Memory B cell (primary cell): ENCODE measurements around the gene TENM4.

Experiments used
- ATAC-seq: fragments of 150-1000 bp; cut with Tn5 transposase; 2 replicates; pipeline ENCODE4 v1.10.0; 2021; ENCODE audit warnings: low read depth, mild to moderate bottlenecking, moderate library complexity
- DNase-seq, 2 donors: peaks; one replicate each; pipeline ENCODE4 v3.0.0; 2022; ENCODE audit warnings: low spot score in 2 of 2
- H3K27ac Mint-ChIP-seq: one replicate; pipeline ENCODE4 v1.8.0; 2022; ENCODE audit warnings: mild to moderate bottlenecking, moderate library complexity, mixed read lengths
- H3K27me3 Mint-ChIP-seq: one replicate; pipeline ENCODE4 v1.8.0; 2022; ENCODE audit warnings: mixed read lengths
- H3K36me3 Mint-ChIP-seq: one replicate; pipeline ENCODE4 v1.8.0; 2022; ENCODE audit warnings: mild to moderate bottlenecking, mixed read lengths
- H3K4me1 Mint-ChIP-seq: one replicate; pipeline ENCODE4 v1.8.0; 2022; ENCODE audit warnings: mixed read lengths
- H3K4me3 Mint-ChIP-seq: one replicate; pipeline ENCODE4 v1.8.0; 2022; ENCODE audit warnings: mild to moderate bottlenecking, moderate library complexity, mixed read lengths
- H3K9me3 Mint-ChIP-seq: one replicate; pipeline ENCODE4 v1.8.0; 2022; ENCODE audit warnings: mixed read lengths

The TENM4 gene

DNA sequence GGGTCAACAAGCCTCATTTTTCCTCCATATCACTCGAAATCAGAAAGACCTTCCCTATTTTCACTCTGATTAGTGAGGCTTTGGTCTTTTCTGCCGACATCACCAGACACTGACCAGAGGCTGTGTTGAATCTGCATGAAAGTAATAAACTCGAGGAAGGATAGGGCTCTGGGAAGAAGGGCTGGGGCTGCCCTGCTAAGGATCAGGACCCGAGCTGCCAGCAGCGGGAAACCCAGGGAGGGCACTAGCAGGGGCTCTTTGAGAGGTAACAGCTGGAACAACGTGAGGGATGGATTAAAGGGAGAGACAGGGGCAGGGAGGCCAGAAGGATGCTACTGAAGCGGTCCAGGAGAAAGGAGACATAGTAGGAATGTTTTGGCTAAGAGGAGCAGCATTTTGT lies 488.7 kb downstream of the TENM4 start:
- Mint-ChIP-seq H3K4me1 (no peaks in the 10 kb centered on the region), H3K27me3 (peaks cover 7% of the 10 kb centered on the region), H3K36me3 (no peaks in the 10 kb centered on the region), H3K27ac (no peak overlapping the region), H3K9me3 (no peaks in the 10 kb centered on the region), H3K4me3 (no peak overlapping the region)
- no peak for DNase-seq
- ATAC-seq: no peak

DNA sequence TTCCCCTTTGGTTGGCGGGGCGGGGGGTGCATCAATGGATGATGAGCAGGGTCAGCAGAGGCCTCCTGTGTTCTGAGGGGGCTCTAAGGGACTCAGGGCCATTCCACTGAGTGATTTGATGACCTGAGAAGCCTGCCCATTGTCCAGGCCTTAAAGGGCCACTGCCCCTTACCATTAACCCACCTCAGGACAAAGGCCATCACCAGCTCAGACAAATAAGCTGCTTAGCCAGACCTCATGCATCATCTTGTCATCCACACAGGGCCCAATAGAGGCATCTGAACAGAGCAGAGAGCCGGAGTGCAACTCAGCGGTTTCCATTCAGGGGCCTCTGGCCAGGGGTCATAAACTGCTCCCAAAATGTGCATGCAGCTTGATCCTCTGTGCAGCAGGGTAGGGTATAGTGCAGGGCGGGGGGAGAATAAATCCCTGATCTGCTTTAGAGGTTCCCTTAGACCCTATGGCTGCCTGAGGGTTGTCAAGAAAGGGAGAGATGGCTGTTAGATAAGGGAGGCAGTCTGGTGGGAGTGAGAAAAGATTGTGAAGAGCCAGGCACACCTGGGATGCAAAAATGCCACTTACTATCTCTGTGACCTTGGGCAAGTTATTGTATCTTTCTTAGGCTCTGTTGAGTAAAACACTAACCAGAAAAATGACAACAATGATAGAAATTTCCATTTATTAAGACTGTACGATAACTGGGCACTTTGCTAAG lies 490.7 kb downstream of the TENM4 start:
- H3K4me1 Mint-ChIP-seq: no peaks in the 10 kb centered on the region
- H3K27me3 Mint-ChIP-seq: peaks cover 4% of the 10 kb centered on the region
- H3K4me3 Mint-ChIP-seq: no peak overlapping the region
- no peak for DNase-seq
- no peak for ATAC-seq
- no peak overlapping the region for H3K27ac Mint-ChIP-seq
- no peaks in the 10 kb centered on the region for H3K9me3 Mint-ChIP-seq
- H3K36me3 Mint-ChIP-seq: no peaks in the 10 kb centered on the region

DNA sequence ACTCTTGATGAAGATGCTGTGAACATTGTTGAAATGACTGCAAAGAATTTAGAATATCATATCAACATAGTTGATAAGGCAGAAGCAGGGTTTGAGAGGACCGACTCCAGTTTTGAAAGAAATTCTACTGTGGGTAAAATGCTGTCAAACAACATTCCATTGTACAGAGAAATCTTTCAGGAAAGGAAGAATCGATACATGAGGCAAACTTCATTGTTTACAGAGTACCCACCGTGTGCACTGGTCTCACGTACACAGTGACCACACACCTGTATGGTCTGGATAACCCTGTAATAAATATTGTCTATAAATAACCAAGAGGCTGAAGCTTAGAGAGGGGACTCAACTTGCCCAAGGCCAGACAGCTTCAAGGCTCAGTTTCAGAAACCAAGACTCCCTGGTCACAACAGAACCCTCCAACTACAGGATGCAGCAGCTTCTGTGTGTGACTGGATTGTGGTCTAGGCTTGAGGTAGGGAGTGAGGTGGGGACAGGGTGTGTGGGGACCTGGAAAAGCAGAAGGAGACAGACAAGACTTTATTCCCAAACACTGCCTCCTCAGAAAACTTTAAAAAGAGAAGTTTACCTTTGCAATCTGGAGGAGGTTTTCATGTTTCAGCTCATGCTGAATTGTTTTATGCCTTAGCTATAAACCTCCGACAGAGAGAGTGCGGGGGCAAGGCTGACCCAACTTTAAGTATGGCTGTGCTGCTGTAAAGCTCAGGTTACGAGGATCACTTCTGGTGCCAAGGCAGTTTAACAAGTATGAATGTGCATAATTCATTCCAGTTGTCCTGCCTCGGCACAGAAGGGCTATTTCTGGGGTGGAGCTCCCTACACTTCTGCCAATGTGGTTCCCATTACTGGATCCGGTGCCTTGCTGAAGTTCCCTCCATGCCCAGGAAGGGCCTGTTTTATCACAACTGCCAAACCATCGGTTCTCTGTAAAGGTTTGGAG lies 493.6 kb downstream of the TENM4 start:
- Mint-ChIP-seq H3K4me1 (no peaks in the 10 kb centered on the region), H3K36me3 (no peaks in the 10 kb centered on the region), H3K27ac (no peak overlapping the region), H3K27me3 (peaks cover 3% of the 10 kb centered on the region), H3K4me3 (no peak overlapping the region), H3K9me3 (no peaks in the 10 kb centered on the region)
- DNase-seq (no peak), ATAC-seq (no peak)

DNA sequence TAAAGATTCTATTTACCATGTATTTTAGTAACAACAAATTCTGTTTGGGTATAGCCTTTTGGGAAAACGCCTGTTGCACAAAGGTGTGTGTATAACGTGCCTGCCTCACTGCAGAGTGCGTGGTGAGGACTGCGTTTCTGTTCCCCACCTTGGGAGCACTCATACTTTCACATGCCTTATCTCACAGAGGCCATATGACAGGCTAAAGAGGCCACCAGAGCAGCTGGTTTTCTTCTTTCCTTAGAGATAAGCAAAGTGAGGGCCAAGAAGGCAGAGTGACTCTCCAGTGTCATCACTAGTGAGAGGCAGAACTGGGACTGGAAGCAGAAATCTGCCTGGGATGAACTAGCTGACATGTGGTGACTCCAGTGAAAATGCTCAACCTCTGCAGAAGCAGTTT lies 497.0 kb downstream of the TENM4 start:
- H3K9me3 Mint-ChIP-seq: no peaks in the 10 kb centered on the region
- H3K27ac Mint-ChIP-seq: no peak overlapping the region
- H3K4me3 Mint-ChIP-seq: no peak overlapping the region
- no peaks in the 10 kb centered on the region for H3K4me1 Mint-ChIP-seq
- DNase-seq (no peak), ATAC-seq (no peak)
- no peaks in the 10 kb centered on the region for H3K36me3 Mint-ChIP-seq
- H3K27me3 Mint-ChIP-seq: peaks cover 11% of the 10 kb centered on the region

DNA sequence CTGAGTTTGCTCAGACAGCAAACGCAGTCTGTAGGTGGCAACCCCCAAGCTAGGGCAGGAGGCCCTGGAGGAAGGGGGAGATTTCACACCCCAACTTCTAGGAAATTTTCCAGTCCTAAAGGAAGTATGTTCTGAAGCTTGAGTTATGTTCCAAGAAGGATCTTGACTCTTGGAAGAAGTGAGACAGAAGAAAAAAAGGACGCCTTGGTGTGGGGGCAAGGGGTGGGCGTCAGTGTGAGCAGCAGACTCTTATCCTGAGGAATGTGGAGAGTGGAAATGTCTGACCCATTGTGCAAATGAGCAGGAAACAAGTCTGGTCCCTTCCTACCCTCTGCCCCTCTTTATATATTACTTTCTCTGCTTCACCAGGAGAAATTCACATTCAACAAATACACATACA lies 497.7 kb downstream of the TENM4 start:
- DNase-seq (no peak), ATAC-seq (no peak)
- Mint-ChIP-seq H3K36me3 (no peaks in the 10 kb centered on the region), H3K4me1 (no peaks in the 10 kb centered on the region), H3K4me3 (no peak overlapping the region), H3K27ac (no peak overlapping the region), H3K9me3 (no peaks in the 10 kb centered on the region), H3K27me3 (peaks cover 12% of the 10 kb centered on the region)

DNA sequence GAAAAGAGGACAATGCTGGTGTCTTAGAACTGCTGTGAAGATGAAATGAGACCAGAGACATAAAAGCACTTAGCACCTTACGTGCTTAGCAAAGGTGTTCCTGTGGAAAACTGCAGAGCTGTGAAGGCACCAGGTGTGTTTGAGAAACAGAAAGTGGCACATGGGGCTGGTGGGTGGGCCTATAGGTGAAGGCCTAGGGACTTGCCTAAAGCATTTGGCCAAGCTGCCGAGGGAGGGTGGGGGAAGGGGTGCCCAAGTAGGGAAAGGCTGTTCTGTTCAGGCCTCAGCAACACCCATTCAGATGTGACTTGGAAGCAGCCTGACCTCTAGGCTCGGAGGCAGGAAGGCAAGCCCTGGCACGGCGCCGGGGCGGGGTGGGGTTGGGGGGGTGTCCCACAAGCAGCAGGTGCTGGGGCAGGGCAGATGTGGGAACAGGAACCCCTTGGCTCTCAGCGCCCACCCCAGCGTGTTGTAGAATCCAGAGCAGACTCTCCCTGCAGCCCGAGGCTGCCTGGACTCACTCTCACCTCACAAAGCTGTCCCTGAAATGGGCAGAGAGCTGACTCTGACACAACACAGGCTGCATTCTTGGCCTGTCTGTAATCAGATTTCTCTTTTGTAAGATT lies 499.5 kb downstream of the TENM4 start:
- Mint-ChIP-seq H3K27ac (no peak overlapping the region), H3K27me3 (peaks cover 13% of the 10 kb centered on the region), H3K36me3 (no peaks in the 10 kb centered on the region), H3K4me3 (no peak overlapping the region), H3K9me3 (no peaks in the 10 kb centered on the region), H3K4me1 (no peaks in the 10 kb centered on the region)
- ATAC-seq: no peak
- DNase-seq: no peak

DNA sequence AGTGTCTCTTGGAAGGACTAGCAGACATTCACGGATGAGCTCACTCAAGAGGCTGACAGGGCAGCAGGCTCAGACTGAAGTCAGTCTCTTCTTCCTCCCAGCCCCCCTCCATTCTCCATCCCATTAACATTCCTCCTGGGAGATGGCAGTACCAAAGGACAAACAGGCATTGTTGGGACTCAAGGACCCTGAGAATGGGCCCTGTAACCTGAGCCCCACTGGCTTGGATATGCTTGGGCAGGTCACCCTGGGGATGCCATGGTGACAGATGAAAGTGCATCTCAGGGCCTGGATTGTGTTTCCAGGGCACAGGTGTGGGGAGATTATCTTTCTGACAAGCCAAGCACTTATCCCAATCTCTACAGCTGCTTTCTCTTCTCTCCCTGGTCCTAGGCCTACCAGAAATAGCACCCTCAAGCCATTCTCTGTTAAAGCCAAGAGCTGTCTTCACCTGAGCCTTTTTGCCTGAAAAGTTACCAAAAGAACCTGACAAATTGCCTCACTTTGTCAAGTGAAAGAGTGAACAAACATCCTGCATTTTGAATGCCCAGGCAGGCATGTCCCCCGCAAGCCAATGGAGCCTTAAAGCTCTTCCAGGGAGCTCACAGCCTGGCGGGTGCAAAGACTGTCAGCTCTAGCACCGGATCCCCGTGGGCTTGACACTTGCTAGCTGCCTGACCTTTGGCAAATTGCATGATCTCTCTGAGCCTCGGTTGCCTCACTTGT lies 500.2 kb downstream of the TENM4 start:
- DNase-seq (no peak), ATAC-seq (no peak)
- Mint-ChIP-seq H3K27ac (no peak overlapping the region), H3K27me3 (peaks cover 16% of the 10 kb centered on the region), H3K36me3 (no peaks in the 10 kb centered on the region), H3K4me1 (no peaks in the 10 kb centered on the region), H3K9me3 (no peaks in the 10 kb centered on the region), H3K4me3 (no peak overlapping the region)

DNA sequence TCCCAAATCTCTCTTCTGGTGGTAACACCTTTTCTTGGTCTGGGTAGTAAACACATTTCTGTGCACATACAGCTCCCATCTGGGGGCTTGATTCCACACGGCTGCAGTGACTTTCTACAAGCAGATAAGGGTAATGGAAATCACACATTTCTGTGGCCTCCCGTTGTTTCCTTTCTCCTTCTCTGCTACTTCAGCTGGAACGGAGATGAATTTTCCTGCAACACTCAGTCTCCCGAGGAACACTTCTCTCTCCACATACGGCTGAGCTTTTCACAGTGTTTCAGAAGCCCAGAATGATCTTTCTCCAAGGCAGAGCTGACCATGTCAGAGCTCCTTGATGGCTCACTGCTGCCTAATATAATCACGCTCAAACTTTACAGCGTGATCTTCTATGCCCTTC lies 501.9 kb downstream of the TENM4 start:
- no peak for ATAC-seq
- H3K36me3 Mint-ChIP-seq: no peaks in the 10 kb centered on the region
- no peaks in the 10 kb centered on the region for H3K4me1 Mint-ChIP-seq
- no peak for DNase-seq
- H3K27ac Mint-ChIP-seq: no peak overlapping the region
- no peaks in the 10 kb centered on the region for H3K9me3 Mint-ChIP-seq
- no peak overlapping the region for H3K4me3 Mint-ChIP-seq
- peaks cover 16% of the 10 kb centered on the region for H3K27me3 Mint-ChIP-seq

DNA sequence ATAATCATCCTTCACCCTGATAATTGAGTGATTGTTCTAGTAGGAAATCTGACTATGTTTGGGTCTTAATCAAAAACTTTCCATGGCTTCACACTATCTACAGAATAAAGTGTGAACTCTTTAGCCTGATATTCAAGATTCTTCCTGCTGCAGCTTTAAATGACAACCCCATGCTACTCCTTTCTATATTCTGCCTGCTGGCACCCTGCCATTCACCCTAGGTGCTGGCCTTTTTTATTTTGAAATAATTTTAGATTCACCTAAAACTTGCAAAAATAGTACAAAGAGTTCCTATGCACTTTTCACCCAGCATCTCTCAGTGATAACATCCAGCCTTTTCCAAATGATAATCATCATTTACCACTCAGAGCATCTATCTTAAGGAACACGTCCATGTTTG lies 502.8 kb downstream of the TENM4 start:
- H3K4me1 Mint-ChIP-seq: no peaks in the 10 kb centered on the region
- ATAC-seq (no peak), DNase-seq (no peak)
- no peak overlapping the region for H3K4me3 Mint-ChIP-seq
- H3K27ac Mint-ChIP-seq: no peak overlapping the region
- H3K9me3 Mint-ChIP-seq: no peaks in the 10 kb centered on the region
- H3K27me3 Mint-ChIP-seq: peaks cover 16% of the 10 kb centered on the region
- no peaks in the 10 kb centered on the region for H3K36me3 Mint-ChIP-seq

DNA sequence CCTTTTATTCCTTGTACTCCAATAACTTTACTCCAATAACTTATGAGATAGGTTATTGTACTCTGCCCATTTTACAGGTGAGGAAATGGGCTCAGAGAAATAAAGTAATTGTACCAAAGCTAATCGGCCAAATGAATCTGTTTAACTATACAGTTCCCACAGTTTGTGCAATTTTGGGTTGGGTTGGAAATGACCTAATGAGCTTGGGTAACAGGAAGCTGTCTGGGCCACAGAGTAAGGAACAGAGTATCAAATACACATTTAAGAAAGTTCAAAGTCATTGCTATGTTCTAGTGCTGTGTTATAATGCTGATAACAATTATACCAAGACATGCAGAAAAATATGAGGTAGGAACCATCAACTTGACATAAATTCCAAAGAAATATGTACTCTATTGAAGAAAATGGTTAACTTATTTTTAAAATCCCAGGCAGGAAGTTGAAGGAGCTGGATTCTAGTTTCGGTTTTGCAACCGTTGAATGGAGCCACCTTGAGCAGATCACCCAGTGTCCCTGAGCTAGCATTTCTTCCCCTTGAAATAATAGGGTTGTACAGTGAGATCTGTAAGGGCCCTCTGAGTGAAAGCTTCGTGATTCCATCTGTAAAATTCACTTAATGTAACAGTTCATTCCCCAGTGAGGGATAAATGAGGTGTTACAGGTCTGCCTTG lies 505.3 kb downstream of the TENM4 start:
- Mint-ChIP-seq H3K36me3 (no peaks in the 10 kb centered on the region), H3K4me3 (no peak overlapping the region), H3K4me1 (no peaks in the 10 kb centered on the region), H3K27ac (no peak overlapping the region), H3K27me3 (peaks cover 12% of the 10 kb centered on the region), H3K9me3 (no peaks in the 10 kb centered on the region)
- ATAC-seq (no peak), DNase-seq (no peak)

DNA sequence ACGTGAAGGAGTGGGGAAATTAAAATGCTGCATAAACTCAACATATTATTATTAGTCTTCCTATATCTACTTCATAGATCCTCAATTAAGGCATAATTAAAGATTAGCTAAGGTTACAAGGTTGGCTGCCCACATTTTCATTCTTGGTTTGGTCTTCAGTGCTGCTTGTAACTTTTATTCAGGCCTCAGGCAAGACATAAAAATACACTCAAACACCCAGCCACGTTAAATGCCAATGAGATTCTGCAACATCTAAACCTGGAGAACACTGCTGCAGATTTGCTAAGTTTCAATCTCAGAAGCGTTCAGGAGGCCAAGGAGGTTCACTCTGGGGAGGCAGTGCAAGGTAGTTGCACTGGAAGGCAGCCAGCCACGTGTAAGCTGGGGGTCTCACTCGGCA lies 507.5 kb downstream of the TENM4 start:
- Mint-ChIP-seq H3K4me1 (no peaks in the 10 kb centered on the region), H3K4me3 (no peak overlapping the region), H3K36me3 (no peaks in the 10 kb centered on the region), H3K27ac (no peak overlapping the region), H3K27me3 (peaks cover 4% of the 10 kb centered on the region), H3K9me3 (no peaks in the 10 kb centered on the region)
- ATAC-seq (no peak), DNase-seq (no peak)

DNA sequence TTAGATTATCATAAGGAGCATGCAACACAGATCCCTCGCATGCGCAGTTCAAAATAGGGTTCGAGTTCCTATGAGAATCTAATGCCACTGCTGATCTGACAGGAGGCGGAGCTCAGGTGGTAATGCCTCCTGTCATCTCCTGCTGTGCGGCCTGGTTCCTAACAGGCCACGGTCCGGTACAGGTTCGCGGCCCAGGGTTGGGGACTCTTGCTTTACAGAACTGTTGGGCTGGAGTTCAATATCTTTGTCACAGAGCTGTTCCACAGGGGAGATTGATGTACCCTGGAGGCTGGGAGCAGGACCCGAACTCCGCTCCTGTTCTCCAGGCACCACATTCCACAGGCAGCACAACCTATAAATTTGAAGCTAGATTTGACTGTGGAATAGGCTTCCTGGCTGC lies 508.1 kb downstream of the TENM4 start:
- H3K27me3 Mint-ChIP-seq: peaks cover 4% of the 10 kb centered on the region
- H3K36me3 Mint-ChIP-seq: no peaks in the 10 kb centered on the region
- DNase-seq (no peak), ATAC-seq (no peak)
- no peak overlapping the region for H3K27ac Mint-ChIP-seq
- H3K9me3 Mint-ChIP-seq: no peaks in the 10 kb centered on the region
- no peaks in the 10 kb centered on the region for H3K4me1 Mint-ChIP-seq
- H3K4me3 Mint-ChIP-seq: no peak overlapping the region

DNA sequence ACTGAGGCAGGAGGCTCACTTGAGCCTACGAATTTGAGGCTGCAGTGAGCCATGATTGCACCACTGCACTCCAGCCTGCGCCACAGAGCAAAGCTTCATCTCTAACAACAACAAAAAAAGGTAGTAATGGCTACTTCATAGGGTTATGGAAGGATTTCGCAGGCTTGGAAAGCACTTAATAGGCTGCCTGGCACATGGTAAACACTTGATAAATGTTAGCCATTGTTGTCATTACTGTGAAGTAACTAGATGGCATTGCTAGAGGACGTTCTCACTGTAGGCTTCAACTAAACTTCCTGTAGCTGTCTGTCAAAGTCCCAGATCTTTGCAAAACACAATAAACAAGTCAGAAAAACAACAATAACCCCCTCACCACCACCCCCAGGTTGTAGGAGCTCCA lies 508.9 kb downstream of the TENM4 start:
- ATAC-seq (no peak), DNase-seq (no peak)
- no peaks in the 10 kb centered on the region for H3K36me3 Mint-ChIP-seq
- no peak overlapping the region for H3K27ac Mint-ChIP-seq
- H3K4me1 Mint-ChIP-seq: no peaks in the 10 kb centered on the region
- no peak overlapping the region for H3K4me3 Mint-ChIP-seq
- H3K9me3 Mint-ChIP-seq: no peaks in the 10 kb centered on the region
- H3K27me3 Mint-ChIP-seq: peaks cover 4% of the 10 kb centered on the region
